HG03432 (cell line): ENCODE measurements around the gene HPSE2.
"Not testable (repeated sequence)": the region's sequence is repeated elsewhere in the genome, so short reads cannot be mapped to it uniquely, and the experiment has no call there.

Experiments used
- ATAC-seq: cut with Tn5 transposase; IDR thresholded peaks from one replicate; pipeline ENCODE4 v1.9.1; 2021; ENCODE audit warnings: mild to moderate bottlenecking, moderate library complexity; ENCODE audit not compliant: unreplicated experiment

Gene HPSE2

GRCh38 chr10:98524124-98524523 lies 711.5 kb downstream of the HPSE2 start:
- ATAC-seq, result no peak

- no peak for ATAC-seq
These were observed 715.8 kb downstream of the HPSE2 start for GRCh38 chr10:98519841-98520240.

DNA sequence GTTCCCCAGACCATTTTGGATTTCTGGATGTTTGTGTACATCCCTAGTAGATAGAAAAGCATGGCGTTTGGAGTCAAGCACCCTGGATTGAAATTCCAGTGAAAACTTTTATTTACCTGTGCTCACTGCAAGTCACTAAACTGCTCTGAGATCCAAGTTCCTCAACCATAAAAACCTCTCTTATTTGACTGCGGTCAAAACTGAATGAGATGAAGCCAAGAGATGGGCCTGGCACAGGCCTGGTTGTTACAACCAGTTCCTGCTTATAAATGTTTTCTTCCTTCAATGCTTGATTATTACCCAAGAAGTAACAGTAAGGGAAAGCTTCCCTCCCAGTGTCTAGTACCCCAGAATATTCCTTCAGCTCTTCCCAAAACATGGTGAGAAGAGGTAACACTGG lies 718.0 kb downstream of the HPSE2 start:
- no peak for ATAC-seq

GRCh38 chr10:98516352-98516751 lies 719.3 kb downstream of the HPSE2 start:
- no peak for ATAC-seq

GRCh38 chr10:98513704-98514103 lies 721.9 kb downstream of the HPSE2 start:
- no peak for ATAC-seq

DNA sequence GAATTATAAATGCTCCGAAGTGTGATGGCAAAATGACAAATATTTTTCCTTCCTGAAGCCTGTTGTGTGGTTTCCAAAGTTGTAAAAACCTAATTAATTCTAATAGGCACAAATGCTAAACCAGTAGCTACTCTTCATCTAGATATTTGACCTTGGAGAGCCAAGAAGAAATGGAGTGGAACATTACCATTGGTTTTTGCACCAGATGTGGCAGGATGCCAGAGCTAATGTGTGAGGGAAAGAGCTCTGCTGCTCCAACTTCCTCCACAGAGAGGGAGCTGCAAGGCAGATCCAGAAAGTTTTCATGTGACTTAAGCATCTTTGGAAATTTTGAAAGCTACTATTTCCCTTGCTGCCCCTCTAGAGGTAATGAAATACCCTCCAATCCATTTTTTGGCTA lies 723.8 kb downstream of the HPSE2 start:
- no peak for ATAC-seq

GRCh38 chr10:98510412-98510995 lies 725.1 kb downstream of the HPSE2 start:
- no peak for ATAC-seq

DNA sequence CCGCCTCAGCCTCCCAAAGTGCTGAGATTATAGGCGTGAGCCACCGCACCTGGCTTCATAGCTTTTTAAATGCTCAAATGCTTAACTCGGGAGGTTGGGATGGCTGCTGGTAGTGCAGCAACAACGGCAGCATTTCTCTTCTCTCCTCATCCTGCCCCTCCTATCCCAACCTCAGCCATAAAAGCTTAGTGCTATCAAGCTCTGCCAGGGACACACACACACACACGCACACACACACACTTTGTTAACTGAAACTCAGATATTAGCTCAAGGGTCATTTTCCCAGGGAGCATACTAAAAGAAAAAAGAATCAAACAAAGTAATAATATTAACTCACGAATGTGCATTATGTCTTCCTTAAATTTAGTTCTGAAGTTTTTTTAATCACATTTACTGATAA lies 725.9 kb downstream of the HPSE2 start:
- ATAC-seq, result no peak

GRCh38 chr10:98502535-98502934 lies 733.1 kb downstream of the HPSE2 start:
- not testable (repeated sequence) for ATAC-seq

DNA sequence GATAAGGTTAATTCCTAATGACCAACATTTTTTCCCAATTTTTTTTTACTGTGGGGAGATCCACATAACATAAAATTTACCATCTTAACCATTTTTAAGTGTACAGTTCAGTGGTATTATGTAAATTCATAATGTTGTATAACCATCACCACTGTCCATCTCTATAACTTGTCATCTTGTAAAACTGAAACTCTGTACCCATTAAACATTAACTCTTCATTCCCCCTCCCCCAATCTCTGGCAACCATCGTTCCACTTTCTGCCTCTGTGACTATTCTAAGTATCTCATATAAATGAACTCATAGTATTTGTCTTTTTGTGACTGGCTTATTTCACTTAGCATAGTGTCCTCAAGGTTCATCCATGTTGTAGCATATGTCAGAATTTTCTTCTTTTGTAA lies 742.9 kb downstream of the HPSE2 start:
- peak; percentile 54 for ATAC-seq

DNA sequence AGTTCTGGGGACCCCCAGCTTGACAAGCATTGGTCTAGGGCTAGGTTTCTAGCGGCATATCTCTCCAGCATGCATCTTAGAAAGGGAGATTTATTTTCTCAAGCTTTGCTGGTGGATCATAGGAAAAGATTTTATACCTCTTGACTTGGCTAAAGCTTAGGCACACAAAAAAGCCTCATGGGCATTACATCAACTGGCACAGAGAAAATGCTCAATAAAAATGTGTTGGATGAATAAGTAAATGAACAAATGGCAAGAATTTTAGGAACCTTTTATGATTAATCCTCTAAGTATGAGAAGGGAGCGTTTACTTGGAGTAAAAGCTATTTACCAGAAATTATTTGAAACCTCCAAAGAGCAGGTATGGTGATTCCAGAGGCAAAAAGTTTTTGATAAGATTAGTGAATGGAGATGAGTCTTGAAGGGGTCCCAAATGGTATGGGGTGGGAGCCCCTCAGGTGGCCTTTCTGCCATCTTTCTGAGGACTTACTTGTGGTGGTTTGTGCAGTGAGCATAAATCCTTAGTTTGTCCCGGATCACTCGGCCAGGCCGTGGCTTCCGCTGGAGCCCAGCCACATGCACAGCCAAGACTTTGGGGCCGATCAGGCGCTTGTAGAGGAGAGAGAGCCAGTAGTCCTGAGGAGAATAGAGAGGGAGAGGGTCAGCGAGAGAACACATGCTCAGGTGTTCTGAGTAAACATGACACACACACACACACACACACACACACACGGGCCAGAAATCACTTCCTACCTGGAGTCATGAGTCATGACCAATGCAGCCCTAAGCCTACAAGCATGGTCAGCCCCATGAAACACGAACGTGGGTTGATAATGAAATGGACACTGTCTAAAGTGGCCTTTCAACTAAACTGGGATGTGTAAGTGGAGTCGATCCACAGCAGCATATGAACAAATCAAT lies 745.8 kb downstream of the HPSE2 start:
- no peak for ATAC-seq

DNA sequence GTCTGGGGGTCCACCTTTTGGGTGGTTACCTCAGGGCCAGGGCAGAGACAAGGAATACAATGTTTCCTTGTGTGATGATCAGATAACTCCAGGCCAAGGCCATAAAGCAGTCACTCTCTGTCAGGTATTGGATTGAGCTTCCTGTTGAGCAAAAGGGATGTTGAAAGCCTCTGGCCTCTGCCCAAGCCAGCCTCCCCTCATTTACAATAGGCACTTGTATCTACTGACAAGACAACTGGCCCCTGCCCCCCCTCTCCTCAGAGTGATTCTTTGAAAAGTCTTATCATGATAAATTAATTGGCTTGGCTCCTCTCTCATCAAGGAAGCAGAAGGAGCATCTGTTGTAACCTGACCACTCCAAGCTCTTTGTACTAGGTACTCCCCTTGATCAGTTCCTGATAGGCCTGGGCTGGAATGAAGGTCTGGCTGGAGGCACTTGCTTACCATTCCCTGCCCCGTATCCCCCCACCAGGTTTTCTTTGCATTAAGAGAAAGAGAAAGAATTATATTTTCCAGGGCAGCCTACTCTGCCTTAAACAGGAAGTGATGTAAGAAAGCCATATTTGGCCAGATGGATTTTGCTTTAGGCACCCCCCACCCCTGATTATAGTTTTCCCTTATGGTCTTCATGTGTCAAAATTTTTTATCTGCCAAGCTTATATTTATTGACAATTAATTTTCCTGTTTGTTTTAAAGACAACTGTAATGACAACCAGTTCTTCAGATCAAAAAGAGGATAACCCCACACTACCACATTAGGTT lies 746.8 kb downstream of the HPSE2 start:
- no peak for ATAC-seq

DNA sequence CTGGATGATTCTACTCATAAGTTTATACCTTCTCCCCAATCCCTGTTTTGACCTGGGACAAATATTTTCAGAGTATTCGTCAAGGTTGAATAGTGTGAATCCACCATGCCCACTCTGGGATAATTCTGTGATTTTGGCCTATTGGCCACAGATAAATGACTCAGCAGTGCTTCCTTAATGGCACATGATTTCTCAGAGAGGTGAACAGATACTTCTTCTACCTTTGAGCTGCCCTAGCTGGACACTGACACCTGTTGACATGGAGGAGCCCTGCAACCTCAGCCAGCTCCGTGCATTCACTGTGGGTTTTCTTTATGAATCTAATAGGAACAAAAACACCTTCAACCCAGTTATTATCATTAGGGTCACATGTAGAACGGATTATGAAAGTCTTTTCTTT lies 748.0 kb downstream of the HPSE2 start:
- ATAC-seq, result no peak

DNA sequence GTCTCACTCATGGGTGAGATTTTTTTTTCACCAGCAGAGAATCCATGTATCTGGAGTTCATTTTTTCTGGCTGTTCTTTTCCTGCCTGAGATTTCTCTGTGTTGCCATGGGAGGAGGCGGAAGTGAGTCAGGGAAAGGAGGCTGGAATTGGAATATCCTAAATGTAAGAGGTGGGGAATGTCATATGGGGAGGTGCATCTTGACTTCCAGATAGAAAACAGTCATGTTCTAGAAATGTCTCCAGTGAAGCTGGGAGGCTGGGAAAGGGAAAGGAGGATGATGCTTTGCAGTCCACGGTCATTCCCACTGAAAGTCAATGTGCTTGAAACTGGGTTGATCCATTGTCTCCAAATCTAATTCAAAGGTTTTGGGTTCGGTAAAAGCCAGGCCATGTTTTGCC lies 749.2 kb downstream of the HPSE2 start:
- no peak for ATAC-seq

GRCh38 chr10:98485959-98486358 lies 749.7 kb downstream of the HPSE2 start:
- ATAC-seq, result no peak

GRCh38 chr10:98483658-98484057 lies 752.0 kb downstream of the HPSE2 start:
- no peak for ATAC-seq

- ATAC-seq, result no peak
These were observed 753.6 kb downstream of the HPSE2 start for GRCh38 chr10:98482096-98482495.

DNA sequence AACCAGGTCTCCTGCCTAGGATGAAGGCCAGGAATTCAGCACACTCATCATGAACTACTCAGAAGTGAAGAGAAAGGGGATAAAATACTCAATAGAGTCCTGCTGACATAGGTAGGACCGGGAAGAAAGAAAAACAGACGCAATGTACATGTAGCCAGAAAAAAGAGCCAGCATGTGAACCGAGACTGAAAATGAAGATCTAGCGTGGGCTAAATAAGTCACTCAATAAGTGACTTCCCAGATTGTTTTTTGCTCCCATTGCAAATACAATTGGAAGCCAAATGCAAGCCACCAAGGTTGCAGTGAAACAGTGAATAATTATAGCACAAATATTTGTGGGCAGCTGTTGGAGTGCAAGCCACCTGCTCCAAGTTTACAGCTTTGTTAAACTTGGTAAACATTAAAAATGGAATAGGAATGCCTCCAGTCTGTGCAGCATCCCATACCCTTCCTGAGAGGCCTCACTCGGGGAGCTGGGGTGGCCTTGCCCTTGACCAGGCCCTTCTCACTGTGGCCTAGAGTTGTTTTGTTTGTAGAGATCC lies 754.2 kb downstream of the HPSE2 start:
- ATAC-seq, result no peak

DNA sequence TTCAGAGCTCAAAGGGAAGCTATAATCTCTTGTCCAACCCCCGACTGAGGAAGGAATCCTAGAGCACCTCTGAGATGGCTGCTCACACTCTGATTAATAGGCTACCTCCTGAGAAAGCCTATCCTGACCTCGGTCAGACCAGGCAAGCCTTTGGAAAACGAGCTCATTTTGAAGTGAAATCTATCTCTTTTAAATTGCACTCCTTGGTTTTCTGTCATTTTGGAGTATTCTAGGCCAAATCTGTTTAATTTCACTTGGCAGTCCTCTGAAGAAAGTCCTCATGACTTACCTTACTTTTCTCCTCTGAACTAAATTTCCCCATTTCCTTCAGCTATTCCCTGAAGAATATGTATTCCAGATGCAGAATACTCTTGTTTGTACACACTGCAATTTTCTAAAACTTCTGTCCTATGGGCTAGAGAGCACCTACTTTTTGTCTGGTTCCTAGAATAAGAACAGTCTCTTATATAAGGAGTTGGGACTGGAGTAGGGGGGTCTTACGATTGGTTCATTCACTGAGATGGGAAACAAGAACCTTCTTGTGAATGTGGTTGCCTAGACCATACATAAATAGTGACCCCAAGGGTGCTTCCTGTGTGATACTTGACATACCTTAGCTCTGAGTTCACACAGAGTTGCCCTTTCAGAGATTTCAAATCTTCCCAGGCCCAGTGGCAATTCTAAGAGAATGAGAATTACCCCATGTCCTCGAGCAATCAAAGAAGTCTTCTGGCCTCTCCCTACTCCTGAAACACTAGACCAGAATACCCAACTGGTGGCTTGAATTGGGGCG lies 757.0 kb downstream of the HPSE2 start:
- peak; percentile 33 for ATAC-seq

- ATAC-seq, result no peak
These were observed 757.8 kb downstream of the HPSE2 start for GRCh38 chr10:98477861-98478260.

DNA sequence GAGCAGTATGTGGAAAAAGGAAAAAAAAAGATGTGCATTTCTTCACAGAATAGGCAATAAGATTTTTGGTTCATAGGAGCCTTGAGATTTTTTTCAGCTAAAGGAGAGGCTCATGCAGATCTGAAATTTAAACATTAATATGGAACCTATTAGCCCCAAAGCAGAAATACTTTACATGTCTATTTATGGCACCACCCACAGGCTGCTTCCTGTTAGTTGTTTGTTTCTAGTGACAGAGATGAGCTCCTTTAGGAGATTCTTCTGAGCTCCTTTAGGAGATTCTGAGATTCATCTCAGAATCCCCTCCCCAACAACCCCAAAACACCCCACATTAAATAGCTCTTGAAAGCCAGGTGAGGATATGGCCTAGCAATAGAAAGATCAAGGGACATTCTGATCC lies 761.0 kb downstream of the HPSE2 start:
- ATAC-seq, result peak; percentile 79
